PC-9 (cell line): ENCODE data around the gene DOCK9. TPM values are rescaled to one million over a fixed set of nuclear protein-coding genes. Genes with fewer than 3 reads are reported as not detected.
"Not testable (repeated sequence)": the region's sequence is repeated elsewhere in the genome, so short reads cannot be mapped to it uniquely, and the experiment has no call there.

Source experiments
- BruUV-seq: library from RNA; stranded (reverse); fragments of 400-500 nt; replicated peaks from 2 replicates; lab custom pipeline; 2021; lab: Mats Ljungman, UMichigan
- CTCF ChIA-PET: fragments of 300-600 bp; sonication (Branson Sonifier 250); formaldehyde crosslinking; loops from one replicate; lab custom pipeline; 2022; ENCODE audit warnings: antibody characterized with exemption; lab: Charles Lee
- POLR2A ChIA-PET: fragments of 300-600 bp; sonication (Branson Sonifier 250); formaldehyde crosslinking; loops from one replicate; lab custom pipeline; 2022; ENCODE audit warnings: antibody characterized with exemption; ENCODE audit not compliant: unreplicated experiment; lab: Charles Lee
- DNase-seq, 2 experiments: peaks; one replicate each; pipeline versions ENCODE4 v3.0.0 to v3.0.0-alpha.2; 2015 to 2022; ENCODE audit warnings: mixed read lengths in 1 of 2
- H2AFZ ChIP-seq: fragments of 200-600 bp; sonication (generic); 2 replicates; pipeline ENCODE4 v1.8.1; 2017; ENCODE audit warnings: antibody characterized with exemption
- H3F3A ChIP-seq: fragments of 200-600 bp; sonication (generic); 2 replicates; pipeline ENCODE4 v1.8.1; 2017; ENCODE audit warnings: antibody characterized with exemption, mild to moderate bottlenecking, low read depth; ENCODE audit not compliant: insufficient read depth
- H3K27ac ChIP-seq: fragments of 200-600 bp; sonication (generic); 2 replicates; pipeline ENCODE4 v1.6.1; 2016; ENCODE audit warnings: mixed run types
- H3K27me3 ChIP-seq: fragments of 200-600 bp; sonication (generic); 2 replicates; pipeline ENCODE4 v1.6.1; 2016; ENCODE audit warnings: low read depth, mixed run types; ENCODE audit not compliant: insufficient read depth
- H3K36me3 ChIP-seq: fragments of 200-600 bp; sonication (generic); 2 replicates; pipeline ENCODE4 v1.6.1; 2016; ENCODE audit warnings: low read depth, mixed run types
- H3K4me1 ChIP-seq: fragments of 200-600 bp; sonication (generic); replicated peaks from 2 replicates; pipeline ENCODE4 v1.6.1; 2016; ENCODE audit warnings: mixed run types; ENCODE audit not compliant: insufficient read depth
- H3K4me2 ChIP-seq: fragments of 200-600 bp; sonication (generic); 2 replicates; pipeline ENCODE4 v1.6.1; 2017; ENCODE audit warnings: mixed run types
- H3K4me3 ChIP-seq: fragments of 200-600 bp; sonication (generic); 2 replicates; pipeline ENCODE4 v1.6.1; 2016; ENCODE audit warnings: mixed run types
- H3K79me2 ChIP-seq: fragments of 200-600 bp; sonication (generic); 2 replicates; pipeline ENCODE4 v1.6.1; 2017; ENCODE audit warnings: low read depth, mixed run types
- H3K9me2 ChIP-seq: fragments of 200-600 bp; sonication (generic); 2 replicates; pipeline ENCODE4 v1.8.1; 2017; ENCODE audit warnings: mild to moderate bottlenecking; ENCODE audit not compliant: insufficient read depth
- H3K9me3 ChIP-seq: fragments of 200-600 bp; sonication (generic); 2 replicates; pipeline ENCODE4 v1.8.1; 2016; ENCODE audit warnings: low read depth; ENCODE audit not compliant: insufficient read depth
- H4K20me1 ChIP-seq: fragments of 200-600 bp; sonication (generic); 2 replicates; pipeline ENCODE4 v1.8.1; 2017; ENCODE audit not compliant: insufficient read depth
- CTCF ChIP-seq: fragments of 200-600 bp; sonication (generic); conservative IDR thresholded peaks from 2 replicates; pipeline ENCODE4 v1.6.1; 2017; ENCODE audit warnings: mixed run types, antibody characterized with exemption, mild to moderate bottlenecking, moderate library complexity
- EZH2 ChIP-seq: fragments of 200-600 bp; sonication (generic); IDR thresholded peaks from 2 replicates; pipeline ENCODE4 v1.8.0; 2017; ENCODE audit warnings: antibody characterized with exemption, low read depth
- intact Hi-C: fragments of 100-400 bp; cut with micrococcal nuclease; formaldehyde crosslinking; loops from one replicate; pipeline ENCODE4 v1.10.0; 2022; ENCODE audit not compliant: unreplicated experiment
- total RNA-seq: library from RNA; stranded (reverse); gene quantifications from 2 replicates; pipeline ENCODE4 v1.2.3, GENCODE V29; 2021

DOCK9 gene
- total RNA-seq, 1 experiment from 2014 or later: 69.5 TPM

DNA sequence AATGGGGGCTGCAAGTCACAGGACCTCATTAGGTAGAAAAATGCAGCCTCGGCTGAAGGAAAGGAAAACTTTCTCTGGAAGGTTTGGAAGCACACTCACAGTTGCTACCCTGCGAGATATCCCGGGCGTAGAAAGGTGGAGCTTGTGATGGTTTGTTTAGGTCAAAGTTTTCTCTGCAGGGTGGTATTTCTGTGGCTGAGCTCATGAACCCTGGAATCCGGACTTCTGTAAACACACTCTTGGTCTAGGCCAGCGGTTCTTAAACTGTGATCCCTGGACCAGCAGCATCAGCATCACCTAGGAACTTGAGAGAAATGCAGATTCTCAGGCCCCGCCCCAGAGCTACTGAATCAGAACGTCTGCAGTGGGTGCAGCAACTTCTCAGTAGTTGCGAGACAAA lies 222.1 kb downstream of the DOCK9 start:
- no peak overlapping the region for H3K4me3 ChIP-seq
- CTCF ChIA-PET: interaction anchor here (0.6 kb wide), 1 partner anchor 22 kb away, joined by 3 read pairs; no protein-coding TSS in a partner anchor
- no peak overlapping the region for H3K4me2 ChIP-seq
- no peaks in the 10 kb centered on the region for H3K9me2 ChIP-seq
- no peaks in the 10 kb centered on the region; the same call in none of the 2 replicates for H3K9me3 ChIP-seq
- H3F3A ChIP-seq: peaks cover 12% of the 10 kb centered on the region; the same call in 1 of the 2 replicates
- no peaks in the 10 kb centered on the region for H3K27me3 ChIP-seq
- no peak for DNase-seq
- POLR2A ChIA-PET: no interaction called here
- H3K27ac ChIP-seq: no peak overlapping the region
- no peak for TF ChIP-seq EZH2
- no peak for TF ChIP-seq CTCF
- intact Hi-C loops: no loop called here
- no peak overlapping the region for H2AFZ ChIP-seq
- no TSS peak for BruUV-seq
- no peaks in the 10 kb centered on the region for H3K79me2 ChIP-seq
- peaks cover 9% of the 10 kb centered on the region for H3K4me1 ChIP-seq
- H3K36me3 ChIP-seq: no peaks in the 10 kb centered on the region
- no peaks in the 10 kb centered on the region for H4K20me1 ChIP-seq

- H3K79me2 ChIP-seq: no peaks in the 10 kb centered on the region
- H2AFZ ChIP-seq: no peak overlapping the region
- ChIA-PET CTCF (interaction anchor here (0.6 kb wide), 1 partner anchor 22 kb away, joined by 3 read pairs; no protein-coding TSS in a partner anchor), POLR2A (no interaction called here)
- H3K4me1 ChIP-seq: peaks cover 9% of the 10 kb centered on the region
- H3K9me3 ChIP-seq: no peaks in the 10 kb centered on the region; the same call in none of the 2 replicates
- H3K27me3 ChIP-seq: no peaks in the 10 kb centered on the region
- no peak overlapping the region for H3K4me2 ChIP-seq
- no peak for DNase-seq
- H3K4me3 ChIP-seq: no peak overlapping the region
- TF ChIP-seq CTCF (no peak), EZH2 (no peak)
- no peaks in the 10 kb centered on the region for H4K20me1 ChIP-seq
- no peaks in the 10 kb centered on the region for H3K9me2 ChIP-seq
- intact Hi-C loops: no loop called here
- H3F3A ChIP-seq: peaks cover 12% of the 10 kb centered on the region; the same call in 1 of the 2 replicates
- no TSS peak for BruUV-seq
- no peaks in the 10 kb centered on the region for H3K36me3 ChIP-seq
- H3K27ac ChIP-seq: no peak overlapping the region
These were observed 222.7 kb downstream of the DOCK9 start for GRCh38 chr13:98755116-98755515.

- POLR2A ChIA-PET: not testable (repeated sequence)
These were observed 223.4 kb downstream of the DOCK9 start for GRCh38 chr13:98754468-98754867.

More at GRCh38 chr13:98754468-98754867, 223.4 kb downstream of the DOCK9 start:
- H3K36me3 ChIP-seq, CTCF ChIA-PET, intact Hi-C loops, H3K27ac ChIP-seq, H3K79me2 ChIP-seq, H2AFZ ChIP-seq, DNase-seq, H3K4me2 ChIP-seq, H3K9me3 ChIP-seq, BruUV-seq, H4K20me1 ChIP-seq, H3K27me3 ChIP-seq, H3K4me3 ChIP-seq, H3K9me2 ChIP-seq, H3K4me1 ChIP-seq: not testable (repeated sequence)
- H3F3A ChIP-seq: peaks cover 12% of the 10 kb centered on the region; the same call in 1 of the 2 replicates
